ENCODE results near the gene RCAN3. TPM values are rescaled to one million over a fixed set of nuclear protein-coding genes. Genes with fewer than 3 reads are reported as not detected.

RCAN3 gene
- total and polyA plus RNA-seq, 7 donors = 0.31 to 3.0 (median 0.96) TPM

GRCh38 chr1:24541711-24542346, 39.2 kb downstream of the RCAN3 start:
- H3K27ac ChIP-seq = no peak overlapping the region
- DNase-seq = no peak
- intact Hi-C loops (cut with DNase I) = loop anchor here in 1 of 2 donors (10.0 kb wide), 1 partner anchor 83 kb away; no protein-coding TSS in a partner anchor
- no peaks in the 10 kb centered on the region for H3K4me1 ChIP-seq
- H3K36me3 ChIP-seq (ENCODE audit: insufficient read depth in 1 of 2, low read depth in 1 of 2) = no peaks in the 10 kb centered on the region
- no peaks in the 10 kb centered on the region for H3K27me3 ChIP-seq (ENCODE audit: insufficient read depth in 3 of 3, low read length in 2 of 3)
- TF ChIP-seq, protein P1, sequence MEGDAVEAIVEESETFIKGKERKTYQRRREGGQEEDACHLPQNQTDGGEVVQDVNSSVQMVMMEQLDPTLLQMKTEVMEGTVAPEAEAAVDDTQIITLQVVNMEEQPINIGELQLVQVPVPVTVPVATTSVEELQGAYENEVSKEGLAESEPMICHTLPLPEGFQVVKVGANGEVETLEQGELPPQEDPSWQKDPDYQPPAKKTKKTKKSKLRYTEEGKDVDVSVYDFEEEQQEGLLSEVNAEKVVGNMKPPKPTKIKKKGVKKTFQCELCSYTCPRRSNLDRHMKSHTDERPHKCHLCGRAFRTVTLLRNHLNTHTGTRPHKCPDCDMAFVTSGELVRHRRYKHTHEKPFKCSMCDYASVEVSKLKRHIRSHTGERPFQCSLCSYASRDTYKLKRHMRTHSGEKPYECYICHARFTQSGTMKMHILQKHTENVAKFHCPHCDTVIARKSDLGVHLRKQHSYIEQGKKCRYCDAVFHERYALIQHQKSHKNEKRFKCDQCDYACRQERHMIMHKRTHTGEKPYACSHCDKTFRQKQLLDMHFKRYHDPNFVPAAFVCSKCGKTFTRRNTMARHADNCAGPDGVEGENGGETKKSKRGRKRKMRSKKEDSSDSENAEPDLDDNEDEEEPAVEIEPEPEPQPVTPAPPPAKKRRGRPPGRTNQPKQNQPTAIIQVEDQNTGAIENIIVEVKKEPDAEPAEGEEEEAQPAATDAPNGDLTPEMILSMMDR (IDR thresholded peaks at IDR 0.05) = peak; percentile 42
- no peaks in the 10 kb centered on the region for H3K9me3 ChIP-seq
- no peak overlapping the region for H3K4me3 ChIP-seq
- WGBS, 3 donors = 60 to 69% (median 62%) methylated on average over 8 of the region's 8 CpGs
- no peak for ATAC-seq

DNA sequence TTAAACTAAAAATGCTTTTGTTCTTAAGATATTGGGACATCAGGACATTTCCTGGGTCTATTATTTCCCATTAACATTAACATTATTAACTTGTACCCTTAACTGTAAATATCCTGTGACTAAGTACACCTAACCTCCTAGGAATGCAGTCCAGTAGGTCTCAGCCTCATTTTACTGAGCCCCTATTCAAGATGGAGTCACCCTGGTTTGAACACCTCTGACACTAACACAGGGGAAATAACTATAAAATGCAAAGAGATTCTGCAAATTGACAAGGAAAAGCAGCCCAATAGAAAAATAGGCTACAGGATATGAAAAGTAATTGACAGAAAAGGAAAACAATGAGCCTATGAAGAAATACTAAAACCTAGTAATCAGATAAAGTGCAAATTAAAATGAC, 41.6 kb downstream of the RCAN3 start:
- peaks cover 0 to 11% (median 0%) of the 10 kb centered on the region in 3 donors for H3K27me3 ChIP-seq (ENCODE audit: insufficient read depth in 3 of 3, low read length in 2 of 3)
- no peak for ATAC-seq
- no peaks in the 10 kb centered on the region for H3K36me3 ChIP-seq (ENCODE audit: insufficient read depth in 1 of 2, low read depth in 1 of 2)
- intact Hi-C loops (cut with DNase I) = loop anchor here in 1 of 2 donors (10.0 kb wide), 1 partner anchor 81 kb away; no protein-coding TSS in a partner anchor
- H3K4me1 ChIP-seq = peaks cover under 1% of the 10 kb centered on the region
- no peak for DNase-seq
- H3K4me3 ChIP-seq = no peak overlapping the region
- H3K9me3 ChIP-seq = no peaks in the 10 kb centered on the region
- H3K27ac ChIP-seq = no peak overlapping the region
- TF ChIP-seq, protein P1 (IDR thresholded peaks at IDR 0.05) = no peak

DNA sequence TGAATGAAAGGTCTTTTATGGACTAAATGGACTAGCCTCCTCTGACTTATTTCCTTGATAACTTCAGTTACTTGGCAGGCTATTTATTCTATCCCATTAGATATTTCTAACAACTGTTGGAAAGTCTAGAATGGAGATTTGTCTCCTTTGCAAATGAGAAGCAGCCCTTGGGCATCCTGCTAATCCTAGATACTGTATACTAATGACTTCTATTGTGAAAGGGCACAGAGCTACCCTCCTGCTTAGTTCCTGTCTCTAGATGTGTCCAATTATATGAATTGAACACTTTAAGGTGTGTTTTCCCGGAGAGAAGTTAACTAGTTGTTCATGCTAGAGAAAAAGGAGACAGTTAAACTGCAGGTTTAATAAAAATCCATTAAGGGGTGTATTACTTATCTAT, 43.0 kb downstream of the RCAN3 start:
- DNase-seq = no peak

GRCh38 chr1:24547195-24547594, 44.6 kb downstream of the RCAN3 start:
- peaks cover 3% of the 10 kb centered on the region for H3K4me1 ChIP-seq
- TF ChIP-seq, protein P1 (IDR thresholded peaks at IDR 0.05) = no peak
- ATAC-seq (no peak), DNase-seq (no peak)
- H3K9me3 ChIP-seq = no peaks in the 10 kb centered on the region
- no peak overlapping the region for H3K27ac ChIP-seq
- intact Hi-C loops (cut with DNase I) = loop anchor here in 1 of 2 donors (10.0 kb wide), 1 partner anchor 78 kb away; no protein-coding TSS in a partner anchor
- no peak overlapping the region for H3K4me3 ChIP-seq
- 65 to 72% (median 67%) methylated on average over 5 of the region's 5 CpGs for WGBS, 3 donors
- H3K36me3 ChIP-seq (ENCODE audit: insufficient read depth in 1 of 2, low read depth in 1 of 2) = no peaks in the 10 kb centered on the region
- H3K27me3 ChIP-seq (ENCODE audit: insufficient read depth in 3 of 3, low read length in 2 of 3) = peaks cover 0 to 12% (median 0%) of the 10 kb centered on the region in 3 donors

More for the DNA sequence above, 43.0 kb downstream of the RCAN3 start:
- no peak overlapping the region for H3K27ac ChIP-seq
- WGBS, 3 donors = 51 to 65% (median 59%) methylated on average over 1 of the region's 1 CpG
- H3K4me1 ChIP-seq = peaks cover 3% of the 10 kb centered on the region
- ATAC-seq = no peak
- peaks cover 0 to 12% (median 0%) of the 10 kb centered on the region in 3 donors for H3K27me3 ChIP-seq (ENCODE audit: insufficient read depth in 3 of 3, low read length in 2 of 3)
- TF ChIP-seq, protein P1 (IDR thresholded peaks at IDR 0.05) = no peak
- H3K4me3 ChIP-seq = no peak overlapping the region
- intact Hi-C loops (cut with DNase I) = loop anchor here in 1 of 2 donors (10.0 kb wide), 1 partner anchor 79 kb away; no protein-coding TSS in a partner anchor
- H3K36me3 ChIP-seq (ENCODE audit: insufficient read depth in 1 of 2, low read depth in 1 of 2) = no peaks in the 10 kb centered on the region
- no peaks in the 10 kb centered on the region for H3K9me3 ChIP-seq

Data from psoas muscle (tissue), 8 donors.